ENCODE results near the gene ACOX1. TPM values are rescaled to one million over a fixed set of nuclear protein-coding genes. Genes with fewer than 3 reads are reported as not detected.

The ACOX1 gene
- total and polyA plus RNA-seq, 10 donors, result 6.3 to 60.2 (median 41.6) TPM

DNA sequence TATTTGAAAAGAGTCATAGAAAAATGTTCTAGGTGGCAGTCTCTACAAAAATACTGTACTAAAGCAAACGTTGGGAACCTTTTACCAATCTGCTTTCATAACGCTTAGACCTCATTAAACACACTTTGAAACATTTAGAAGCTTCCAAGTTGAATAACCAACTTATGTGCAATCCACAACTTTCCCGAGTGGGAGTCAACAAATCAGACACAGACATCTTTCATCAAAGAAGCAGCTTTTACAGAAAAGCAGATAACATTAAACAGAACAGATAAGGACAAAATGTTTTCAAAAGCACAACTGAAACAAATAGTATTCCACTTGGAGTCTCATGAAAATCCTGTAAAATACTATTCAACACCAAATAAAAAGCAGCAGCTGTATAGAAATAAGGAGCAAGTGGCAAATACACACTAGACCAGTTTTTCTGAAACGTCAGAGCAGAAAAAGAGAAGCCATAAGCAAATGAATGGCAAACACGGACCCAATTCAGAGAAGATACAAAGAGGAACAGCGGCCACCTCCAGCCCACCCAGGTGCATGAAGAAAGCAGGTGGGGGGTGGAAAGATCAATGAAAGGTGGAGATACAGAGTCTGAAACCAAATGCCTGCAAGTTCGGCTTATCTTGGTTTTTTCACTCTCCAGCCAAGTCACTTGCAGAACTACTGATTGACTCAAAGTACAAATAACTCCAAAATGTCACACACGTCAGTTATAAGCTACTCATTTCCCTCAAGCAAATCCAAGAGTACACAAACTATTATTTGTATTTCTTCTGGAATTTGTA, 19.7 kb downstream of the ACOX1 start:
- no peak for DNase-seq
- H3K36me3 ChIP-seq, result peaks cover 3 to 74% (median 27%) of the 10 kb centered on the region in 6 donors
- no peaks in the 10 kb centered on the region for H3K9me3 ChIP-seq
- intact Hi-C loops (cut with DNase I; ENCODE audit: low total_unique reads), result no loop called here
- H3K4me1 ChIP-seq, result peaks cover 0 to 34% (median 8%) of the 10 kb centered on the region in 6 donors
- no peaks in the 10 kb centered on the region for H3K27me3 ChIP-seq (replicated peaks in 1 of 7)
- TF ChIP-seq POLR2AphosphoS5 (IDR thresholded peaks at IDR 0.05), result no peak
- TF ChIP-seq, protein P1, sequence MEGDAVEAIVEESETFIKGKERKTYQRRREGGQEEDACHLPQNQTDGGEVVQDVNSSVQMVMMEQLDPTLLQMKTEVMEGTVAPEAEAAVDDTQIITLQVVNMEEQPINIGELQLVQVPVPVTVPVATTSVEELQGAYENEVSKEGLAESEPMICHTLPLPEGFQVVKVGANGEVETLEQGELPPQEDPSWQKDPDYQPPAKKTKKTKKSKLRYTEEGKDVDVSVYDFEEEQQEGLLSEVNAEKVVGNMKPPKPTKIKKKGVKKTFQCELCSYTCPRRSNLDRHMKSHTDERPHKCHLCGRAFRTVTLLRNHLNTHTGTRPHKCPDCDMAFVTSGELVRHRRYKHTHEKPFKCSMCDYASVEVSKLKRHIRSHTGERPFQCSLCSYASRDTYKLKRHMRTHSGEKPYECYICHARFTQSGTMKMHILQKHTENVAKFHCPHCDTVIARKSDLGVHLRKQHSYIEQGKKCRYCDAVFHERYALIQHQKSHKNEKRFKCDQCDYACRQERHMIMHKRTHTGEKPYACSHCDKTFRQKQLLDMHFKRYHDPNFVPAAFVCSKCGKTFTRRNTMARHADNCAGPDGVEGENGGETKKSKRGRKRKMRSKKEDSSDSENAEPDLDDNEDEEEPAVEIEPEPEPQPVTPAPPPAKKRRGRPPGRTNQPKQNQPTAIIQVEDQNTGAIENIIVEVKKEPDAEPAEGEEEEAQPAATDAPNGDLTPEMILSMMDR (IDR thresholded peaks at IDR 0.05 in 8 of 11, conservative IDR thresholded peaks at IDR 0.05 in 3 of 11), result no peak
- TF ChIP-seq POLR2A (IDR thresholded peaks at IDR 0.05), result no peak
- 71 to 86% (median 83%) methylated on average over 8 of the region's 8 CpGs for WGBS, 5 donors
- peak overlapping the region in 2 of 8 donors; percentile 15 to 30 for H3K27ac ChIP-seq
- no peak overlapping the region for H3K4me3 ChIP-seq

DNA sequence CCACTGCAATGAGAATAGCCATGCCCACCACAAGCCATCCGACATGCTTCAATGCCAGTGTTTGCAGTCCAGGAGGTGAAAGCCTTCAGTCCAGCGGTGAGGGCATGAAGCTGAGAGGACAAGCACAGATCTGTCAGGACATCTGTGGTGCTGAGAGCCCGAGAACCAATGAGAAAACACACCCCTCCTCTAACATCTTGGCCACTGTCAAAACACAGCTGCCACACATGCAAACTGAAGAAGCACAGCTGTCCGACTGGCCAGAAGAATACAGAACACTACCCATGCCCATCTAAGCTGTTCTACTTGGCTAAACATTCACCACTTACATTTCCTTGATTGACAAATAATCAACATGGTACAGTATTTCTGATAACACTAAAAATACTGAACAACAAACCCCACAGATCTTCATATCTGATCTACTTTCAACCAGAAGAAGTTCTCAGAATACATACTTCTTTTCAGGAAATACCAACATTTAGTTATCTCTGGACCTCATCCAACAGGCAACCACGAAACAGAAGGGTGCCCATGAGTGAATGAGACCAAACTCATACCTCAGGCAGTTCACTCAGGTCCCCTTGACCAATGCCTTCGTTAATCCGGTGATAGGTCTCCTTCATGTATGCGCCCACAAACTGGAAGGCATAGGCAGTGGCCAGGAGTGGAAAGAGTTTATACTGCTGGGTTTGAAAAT, 28.0 kb downstream of the ACOX1 start:
- H3K4me1 ChIP-seq, result peaks cover 0 to 14% (median 0%) of the 10 kb centered on the region in 6 donors
- no peaks in the 10 kb centered on the region for H3K9me3 ChIP-seq
- 74 to 84% (median 82%) methylated on average over 7 to 8 of the region's 8 CpGs for WGBS, 5 donors
- no peak overlapping the region for H3K4me3 ChIP-seq
- peaks cover 6 to 100% (median 96%) of the 10 kb centered on the region in 6 donors for H3K36me3 ChIP-seq
- DNase-seq, result no peak
- TF ChIP-seq POLR2A (IDR thresholded peaks at IDR 0.05), result no peak
- peak in 1 of 3 donors; percentile 23 for TF ChIP-seq POLR2AphosphoS5 (IDR thresholded peaks at IDR 0.05)
- intact Hi-C loops (cut with DNase I; ENCODE audit: low total_unique reads), result no loop called here
- H3K27ac ChIP-seq, result peak overlapping the region in 2 of 8 donors; percentile 7 to 15
- no peaks in the 10 kb centered on the region for H3K27me3 ChIP-seq (replicated peaks in 1 of 7)

DNA sequence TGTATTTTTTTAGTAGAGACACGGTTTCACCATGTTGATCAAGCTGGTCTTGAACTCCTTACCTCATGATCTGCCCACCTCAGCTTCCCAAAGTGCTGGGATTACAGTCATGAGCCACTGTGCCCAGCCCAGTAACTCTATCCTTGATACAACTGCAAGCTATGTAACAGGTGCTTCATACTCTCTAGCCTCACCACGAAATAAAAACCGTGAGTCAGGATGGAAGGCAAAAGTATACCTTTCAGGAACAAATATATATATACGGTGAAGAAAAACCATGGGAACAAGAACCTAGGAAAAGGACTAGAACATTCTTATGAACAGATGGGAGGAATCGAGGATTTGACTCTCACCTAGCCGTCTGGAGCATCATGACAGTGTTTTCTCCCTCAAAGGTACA, 28.5 kb downstream of the ACOX1 start:
- H3K4me3 ChIP-seq, result no peak overlapping the region
- peaks cover 3 to 100% (median 94%) of the 10 kb centered on the region in 6 donors for H3K36me3 ChIP-seq
- H3K4me1 ChIP-seq, result peaks cover 0 to 14% (median 0%) of the 10 kb centered on the region in 6 donors
- WGBS, 5 donors, result 94 to 98% (median 96%) methylated on average over 6 of the region's 6 CpGs
- no peaks in the 10 kb centered on the region for H3K27me3 ChIP-seq (replicated peaks in 1 of 7)
- no peak for DNase-seq
- H3K9me3 ChIP-seq, result no peaks in the 10 kb centered on the region
- H3K27ac ChIP-seq, result peak overlapping the region in 1 of 8 donors; percentile 7
- intact Hi-C loops (cut with DNase I; ENCODE audit: low total_unique reads), result no loop called here
- no peak for TF ChIP-seq POLR2A (IDR thresholded peaks at IDR 0.05)
- no peak for TF ChIP-seq POLR2AphosphoS5 (IDR thresholded peaks at IDR 0.05)
- TF ChIP-seq, protein P1 (IDR thresholded peaks at IDR 0.05 in 8 of 11, conservative IDR thresholded peaks at IDR 0.05 in 3 of 11), result no peak

DNA sequence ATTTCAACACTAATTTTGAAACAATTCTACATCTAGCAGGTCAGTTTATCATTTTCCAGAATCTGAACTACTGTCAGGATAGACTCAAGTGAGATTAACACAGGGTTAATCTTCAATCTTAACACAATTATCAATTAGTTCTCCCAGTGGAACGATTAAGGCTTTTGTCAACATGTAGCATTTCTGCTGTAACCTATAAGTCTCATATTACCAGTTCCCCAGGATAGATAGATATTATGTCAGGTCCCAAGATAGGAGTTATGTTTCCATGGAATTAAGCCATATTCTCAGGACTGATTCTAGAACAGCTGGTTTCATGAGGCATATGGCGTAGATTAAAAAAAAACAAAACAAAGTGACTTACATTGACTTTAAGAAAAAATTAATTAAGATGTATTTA, 33.8 kb downstream of the ACOX1 start:
- intact Hi-C loops (cut with DNase I; ENCODE audit: low total_unique reads), result no loop called here
- DNase-seq, result no peak
- TF ChIP-seq POLR2A (IDR thresholded peaks at IDR 0.05) (no peak), POLR2AphosphoS5 (IDR thresholded peaks at IDR 0.05) (no peak)
- TF ChIP-seq, protein P1 (IDR thresholded peaks at IDR 0.05 in 8 of 11, conservative IDR thresholded peaks at IDR 0.05 in 3 of 11), result no peak
- H3K27me3 ChIP-seq (replicated peaks in 1 of 7), result no peaks in the 10 kb centered on the region
- H3K4me3 ChIP-seq, result no peak overlapping the region
- H3K27ac ChIP-seq, result no peak overlapping the region
- no peaks in the 10 kb centered on the region for H3K9me3 ChIP-seq
- WGBS, 5 donors, result 79 to 93% (median 86%) methylated on average over 2 of the region's 2 CpGs
- peaks cover 0 to 18% (median 11%) of the 10 kb centered on the region in 6 donors for H3K4me1 ChIP-seq
- H3K36me3 ChIP-seq, result peaks cover under 1 to 76% (median 46%) of the 10 kb centered on the region in 6 donors

Measured in spleen (tissue), 11 donors.